ENCODE measurements around the gene RPL13.

- TF ChIP-seq, protein P1, sequence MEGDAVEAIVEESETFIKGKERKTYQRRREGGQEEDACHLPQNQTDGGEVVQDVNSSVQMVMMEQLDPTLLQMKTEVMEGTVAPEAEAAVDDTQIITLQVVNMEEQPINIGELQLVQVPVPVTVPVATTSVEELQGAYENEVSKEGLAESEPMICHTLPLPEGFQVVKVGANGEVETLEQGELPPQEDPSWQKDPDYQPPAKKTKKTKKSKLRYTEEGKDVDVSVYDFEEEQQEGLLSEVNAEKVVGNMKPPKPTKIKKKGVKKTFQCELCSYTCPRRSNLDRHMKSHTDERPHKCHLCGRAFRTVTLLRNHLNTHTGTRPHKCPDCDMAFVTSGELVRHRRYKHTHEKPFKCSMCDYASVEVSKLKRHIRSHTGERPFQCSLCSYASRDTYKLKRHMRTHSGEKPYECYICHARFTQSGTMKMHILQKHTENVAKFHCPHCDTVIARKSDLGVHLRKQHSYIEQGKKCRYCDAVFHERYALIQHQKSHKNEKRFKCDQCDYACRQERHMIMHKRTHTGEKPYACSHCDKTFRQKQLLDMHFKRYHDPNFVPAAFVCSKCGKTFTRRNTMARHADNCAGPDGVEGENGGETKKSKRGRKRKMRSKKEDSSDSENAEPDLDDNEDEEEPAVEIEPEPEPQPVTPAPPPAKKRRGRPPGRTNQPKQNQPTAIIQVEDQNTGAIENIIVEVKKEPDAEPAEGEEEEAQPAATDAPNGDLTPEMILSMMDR (IDR thresholded peaks at IDR 0.05 in 8 of 11, conservative IDR thresholded peaks at IDR 0.05 in 3 of 11), result no peak
- TF ChIP-seq POLR2AphosphoS5 (IDR thresholded peaks at IDR 0.05), result no peak
- TF ChIP-seq POLR2A (IDR thresholded peaks at IDR 0.05), result no peak
These were observed 39.9 kb downstream of the RPL13 start for GRCh38 chr16:89600427-89600826.
